GM23338 (cell line): ENCODE results near the gene ZNF670. TPM values are rescaled to one million over a fixed set of nuclear protein-coding genes. Genes with fewer than 3 reads are reported as not detected.

ENCODE experiments used
- ATAC-seq: fragments of 200-7000 bp; cut with Tn5 transposase; 3 replicates; pipeline ENCODE4 v1.9.1; 2020
- DNase-seq: peaks from one replicate; pipeline ENCODE4 v3.0.0-alpha.2; 2015; ENCODE audit warnings: low spot score
- H2AFZ ChIP-seq: fragments of 200-600 bp; sonication (generic); 2 replicates; pipeline ENCODE4 v1.8.0; 2016; ENCODE audit warnings: antibody characterized with exemption, mild to moderate bottlenecking, moderate library complexity
- H3F3A ChIP-seq: fragments of 200-600 bp; sonication (generic); replicated peaks from 2 replicates; pipeline ENCODE4 v1.8.0; 2017; ENCODE audit warnings: antibody characterized with exemption, mixed run types, low read depth
- H3K27ac ChIP-seq: fragments of 200-600 bp; sonication (generic); 2 replicates; pipeline ENCODE4 v1.6.1; 2016; ENCODE audit warnings: low read depth
- H3K27me3 ChIP-seq: fragments of 200-600 bp; sonication (generic); 2 replicates; pipeline ENCODE4 v1.8.0; 2016; ENCODE audit warnings: mild to moderate bottlenecking, mixed run types, moderate library complexity; ENCODE audit not compliant: insufficient read depth
- H3K36me3 ChIP-seq: fragments of 200-600 bp; sonication (generic); 2 replicates; pipeline ENCODE4 v1.8.0; 2016; ENCODE audit warnings: mild to moderate bottlenecking; ENCODE audit not compliant: insufficient read depth
- H3K4me1 ChIP-seq: fragments of 200-600 bp; sonication (generic); 2 replicates; pipeline ENCODE4 v1.8.0; 2016; ENCODE audit warnings: mild to moderate bottlenecking, moderate library complexity; ENCODE audit not compliant: insufficient read depth
- H3K4me2 ChIP-seq: fragments of 200-600 bp; sonication (generic); 2 replicates; pipeline ENCODE4 v1.7.1; 2017; ENCODE audit warnings: mixed run types
- H3K4me3 ChIP-seq: fragments of 200-600 bp; sonication (generic); 2 replicates; pipeline ENCODE4 v1.6.1; 2016; ENCODE audit warnings: mixed run types
- H3K79me2 ChIP-seq: fragments of 200-600 bp; sonication (generic); replicated peaks from 2 replicates; pipeline ENCODE4 v1.8.0; 2017; ENCODE audit warnings: mild to moderate bottlenecking; ENCODE audit not compliant: insufficient read depth
- H3K9me2 ChIP-seq: fragments of 200-600 bp; sonication (generic); 2 replicates; pipeline ENCODE4 v1.8.0; 2017; ENCODE audit not compliant: insufficient read depth
- H4K20me1 ChIP-seq: fragments of 200-600 bp; sonication (generic); replicated peaks from 2 replicates; pipeline ENCODE4 v1.8.0; 2017; ENCODE audit warnings: mild to moderate bottlenecking; ENCODE audit not compliant: insufficient read depth
- H3K27ac Mint-ChIP-seq: 2 replicates; pipeline ENCODE4 v1.8.0; 2020; ENCODE audit warnings: inconsistent platforms, mild to moderate bottlenecking, moderate library complexity, mixed read lengths
- H3K27me3 Mint-ChIP-seq: 3 replicates; pipeline ENCODE4 v1.8.0; 2022; ENCODE audit warnings: low read depth, mild to moderate bottlenecking, moderate library complexity, mixed read lengths, inconsistent platforms; ENCODE audit not compliant: insufficient read depth, poor library complexity
- H3K36me3 Mint-ChIP-seq: 3 replicates; pipeline ENCODE4 v1.8.0; 2021; ENCODE audit warnings: low read depth, mild to moderate bottlenecking, inconsistent platforms, moderate library complexity, mixed read lengths
- H3K4me1 Mint-ChIP-seq: 3 replicates; pipeline ENCODE4 v1.8.0; 2020; ENCODE audit warnings: mild to moderate bottlenecking, inconsistent platforms, mixed read lengths
- H3K4me3 Mint-ChIP-seq: 3 replicates; pipeline ENCODE4 v1.8.0; 2021; ENCODE audit warnings: moderate library complexity, mild to moderate bottlenecking, inconsistent platforms, mixed read lengths
- H3K9me3 Mint-ChIP-seq: 3 replicates; pipeline ENCODE4 v1.8.0; 2020; ENCODE audit warnings: moderate library complexity, mild to moderate bottlenecking, inconsistent platforms, mixed read lengths
- CREB1 ChIP-seq: fragments of 250-450 bp; sonication (Bioruptor Pico); IDR thresholded peaks from 2 replicates; pipeline ENCODE4 v1.5.0; 2020; ENCODE audit warnings: low read depth, mild to moderate bottlenecking, moderate library complexity
- CTCF ChIP-seq, 2 experiments: fragments of 200-600 bp in 1 of 2; sonication (generic) in 1 of 2; conservative IDR thresholded peaks; 2 replicates each; pipeline versions ENCODE4 v1.5.1 to v1.6.1; 2016 to 2017; ENCODE audit warnings: antibody characterized with exemption in 2 of 2, low read depth in 2 of 2, mild to moderate bottlenecking in 2 of 2, moderate library complexity in 1 of 2
- EZH2 ChIP-seq: fragments of 200-600 bp; sonication (generic); IDR thresholded peaks from one replicate; pipeline ENCODE4 v1.8.0; 2017; ENCODE audit warnings: antibody characterized with exemption, mild to moderate bottlenecking, low read depth; ENCODE audit not compliant: unreplicated experiment
- EZH2phosphoT487 ChIP-seq: fragments of 200-600 bp; sonication (generic); IDR thresholded peaks from one replicate; pipeline ENCODE4 v1.8.1; 2018; ENCODE audit warnings: antibody characterized with exemption; ENCODE audit not compliant: unreplicated experiment
- NANOG ChIP-seq: IDR thresholded peaks from 2 replicates; pipeline ENCODE4 v1.6.1; 2016; ENCODE audit warnings: antibody characterized with exemption, borderline replicate concordance
- POLR2AphosphoS5 ChIP-seq: IDR thresholded peaks from 2 replicates; pipeline ENCODE4 v1.6.1; 2016; ENCODE audit warnings: antibody characterized with exemption, low read depth
- REST ChIP-seq: IDR thresholded peaks from one replicate; pipeline ENCODE4 v1.6.1; 2018; ENCODE audit warnings: antibody characterized with exemption; ENCODE audit not compliant: unreplicated experiment
- ZNF114 ChIP-seq: fragments of 250-450 bp; sonication (Bioruptor Pico); IDR thresholded peaks from 2 replicates; pipeline ENCODE4 v1.5.0; 2020; ENCODE audit warnings: mild to moderate bottlenecking, moderate library complexity
- ZNF331 ChIP-seq: fragments of 250-450 bp; sonication (Bioruptor Pico); IDR thresholded peaks from 2 replicates; pipeline ENCODE4 v1.5.0; 2020; ENCODE audit warnings: low read depth, mild to moderate bottlenecking, moderate library complexity
- ZNF462 ChIP-seq: fragments of 250-450 bp; sonication (Bioruptor Pico); IDR thresholded peaks from 2 replicates; pipeline ENCODE4 v1.5.0; 2020; ENCODE audit warnings: mild to moderate bottlenecking, moderate library complexity
- polyA plus RNA-seq: library from polyadenylated mRNA; unstranded; fragments of >200 nt; fragmentation: Nextera tagmentation; extraction: Ambion mirVana; gene quantifications from 2 replicates; pipeline ENCODE4 v1.2.1, GENCODE V29; 2016
- total RNA-seq: library from RNA; depleted of rRNA; stranded (reverse); fragments of >200 nt; shearing (Covaris generic); gene quantifications from 2 replicates; pipeline ENCODE4 v1.2.3, GENCODE V29; 2014

Gene ZNF670
- total and polyA plus RNA-seq, 2 experiments from 2014 or later, result 8.0 to 19.3 TPM

GRCh38 chr1:247079141-247079874 is 697 bp upstream of the ZNF670 start:
- no peaks in the 10 kb centered on the region for H3K27me3 ChIP-seq

GRCh38 chr1:247077876-247078257 is 744 bp downstream of the ZNF670 start:
- Histone ChIP-seq H3K4me1 (no peaks in the 10 kb centered on the region; the same call in 1 of the 2 replicates), H3K79me2 (peaks cover 54% of the 10 kb centered on the region), H3K27ac (peak overlapping the region; percentile 91; the same call in 1 of the 2 replicates), H3K36me3 (peaks cover 8% of the 10 kb centered on the region; the same call in 1 of the 2 replicates), H3F3A (no peaks in the 10 kb centered on the region), H3K4me3 (peak overlapping the region; percentile 100), H3K9me2 (no peaks in the 10 kb centered on the region), H3K4me2 (peak overlapping the region; percentile 96), H4K20me1 (no peaks in the 10 kb centered on the region; the same call in 1 of the 2 replicates), H2AFZ (peak overlapping the region; percentile 88), H3K27me3 (no peaks in the 10 kb centered on the region)
- H3K27ac Mint-ChIP-seq, result peak overlapping the region; percentile 82
- peaks cover 9% of the 10 kb centered on the region for H3K4me1 Mint-ChIP-seq
- DNase-seq (no peak), ATAC-seq (no peak)
- peaks cover 42% of the 10 kb centered on the region for H3K9me3 Mint-ChIP-seq
- H3K36me3 Mint-ChIP-seq, result peaks cover 49% of the 10 kb centered on the region
- peak overlapping the region; percentile 98 for H3K4me3 Mint-ChIP-seq
- H3K27me3 Mint-ChIP-seq, result peaks cover 5% of the 10 kb centered on the region
- TF ChIP-seq CREB1, result no peak
- no peak for TF ChIP-seq ZNF462
- TF ChIP-seq POLR2AphosphoS5, result no peak
- TF ChIP-seq CTCF (conservative IDR thresholded peaks at IDR 0.05; ENCODE audit: low read depth in 2 of 2), result no peak
- no peak for TF ChIP-seq ZNF331 (CRISPR knock-in tag)
- no peak for TF ChIP-seq REST
- no peak for TF ChIP-seq NANOG
- TF ChIP-seq EZH2, result no peak

More at GRCh38 chr1:247079141-247079874, 697 bp upstream of the ZNF670 start:
- Histone ChIP-seq H3K27ac (peak overlapping the region; percentile 59), H3K79me2 (peaks cover 39% of the 10 kb centered on the region), H2AFZ (peak overlapping the region; percentile 86), H3K4me1 (no peaks in the 10 kb centered on the region; the same call in 1 of the 2 replicates), H3K9me2 (no peaks in the 10 kb centered on the region), H4K20me1 (no peaks in the 10 kb centered on the region; the same call in 1 of the 2 replicates), H3K4me3 (peak overlapping the region; percentile 100), H3F3A (no peaks in the 10 kb centered on the region), H3K36me3 (peaks cover 8% of the 10 kb centered on the region; the same call in 1 of the 2 replicates), H3K4me2 (peak overlapping the region; percentile 82)
- ATAC-seq, result peak; percentile 16
- no peak for TF ChIP-seq ZNF114 (CRISPR knock-in tag)
- no peak for TF ChIP-seq EZH2phosphoT487
- peaks cover 5% of the 10 kb centered on the region for H3K27me3 Mint-ChIP-seq
- H3K27ac Mint-ChIP-seq, result peak overlapping the region; percentile 96; the same call in 1 of the 2 replicates
- DNase-seq, result peak; percentile 47
- H3K4me3 Mint-ChIP-seq, result peak overlapping the region; percentile 98
- peaks cover 31% of the 10 kb centered on the region for H3K9me3 Mint-ChIP-seq
- H3K36me3 Mint-ChIP-seq, result peaks cover 35% of the 10 kb centered on the region
- H3K4me1 Mint-ChIP-seq, result peaks cover 9% of the 10 kb centered on the region
